Esophagus muscularis mucosa (tissue), 4 donors: ENCODE results near the gene CAMK1D. TPM values are rescaled to one million over a fixed set of nuclear protein-coding genes. Genes with fewer than 3 reads are reported as not detected.
A peak's percentile ranks its signal among the peaks of the same experiment; 100 is the strongest.

Experiments used
- DNase-seq: peaks from one replicate; pipeline ENCODE4 v3.0.0-alpha.2; 2017; ENCODE audit errors: extremely low spot score
- H3K27ac ChIP-seq, 4 donors: fragments of 200-600 bp; sonication (generic); replicated peaks in 1 of 4; 1 replicate in 3 of 4; 2 replicates in 1 of 4; pipeline ENCODE4 v1.5.1; 2016 to 2019; ENCODE audit warnings: mild to moderate bottlenecking in 1 of 4
- H3K27me3 ChIP-seq, 4 donors: fragments of 200-600 bp; sonication (generic); one replicate each; pipeline versions ENCODE4 v1.5.1 to v1.6.0; 2016 to 2019
- H3K36me3 ChIP-seq, 4 donors: fragments of 200-600 bp; sonication (generic); one replicate each; pipeline ENCODE4 v1.5.1; 2016 to 2019
- H3K4me1 ChIP-seq, 4 donors: fragments of 200-600 bp; sonication (generic); one replicate each; pipeline ENCODE4 v1.5.1; 2016 to 2019
- H3K4me3 ChIP-seq, 4 donors: fragments of 200-600 bp; sonication (generic); 1 replicate in 2 of 4; 2 replicates in 2 of 4; pipeline ENCODE4 v1.5.1; 2016 to 2019; ENCODE audit warnings: mild to moderate bottlenecking in 4 of 4, moderate library complexity in 1 of 4
- H3K9me3 ChIP-seq, 4 donors: fragments of 200-600 bp; sonication (generic); 1 replicate in 3 of 4; 2 replicates in 1 of 4; pipeline ENCODE4 v1.5.1; 2016 to 2019
- CTCF ChIP-seq, 3 experiments: fragments of 200-600 bp in 2 of 3; fragments of 450-650 bp in 1 of 3; sonication (generic) in 2 of 3; IDR thresholded peaks; one replicate each; pipeline ENCODE4 v1.5.1; 2017 to 2019; ENCODE audit warnings: antibody characterized with exemption in 3 of 3, mild to moderate bottlenecking in 2 of 3, moderate library complexity in 1 of 3
- EP300 ChIP-seq: sonication (generic); formaldehyde crosslinking; IDR thresholded peaks from one replicate; pipeline ENCODE4 v1.6.1; 2017; ENCODE audit warnings: antibody characterized with exemption
- POLR2A ChIP-seq: fragments of 450-650 bp; IDR thresholded peaks from one replicate; pipeline ENCODE4 v1.6.1; 2017; ENCODE audit warnings: antibody characterized with exemption, moderate library complexity, mild to moderate bottlenecking, low read depth
- POLR2AphosphoS5 ChIP-seq, 2 donors: sonication (generic); formaldehyde crosslinking; IDR thresholded peaks; one replicate each; pipeline ENCODE4 v1.6.1; 2017; ENCODE audit warnings: antibody characterized with exemption in 2 of 2
- WGBS: methylation state at CpG from one replicate; pipeline ENCODE4 v1.1.5; 2018; 5-methylcytosine and 5-hydroxymethylcytosine counted together
- intact Hi-C: fragments of 100-400 bp; cut with DNase I; formaldehyde crosslinking; loops from one replicate; pipeline ENCODE4 v1.15.1; 2023
- total RNA-seq, 4 donors: library from RNA; depleted of rRNA; stranded (reverse); fragments of >200 nt; gene quantifications; one replicate each; pipeline versions ENCODE4 v1.1.0 to v1.2.1, GENCODE V29; 2016

CAMK1D gene
- total RNA-seq, 4 donors from 2014 or later = 8.4 to 15.4 (median 11.3) TPM

GRCh38 chr10:12825260-12825849 is 476.0 kb downstream of the CAMK1D start:
- DNase-seq = no peak
- no peak overlapping the region for H3K4me3 ChIP-seq
- peaks cover 0 to 22% (median 19%) of the 10 kb centered on the region in 4 donors for H3K4me1 ChIP-seq
- H3K9me3 ChIP-seq = no peaks in the 10 kb centered on the region
- peaks cover 0 to 39% (median 14%) of the 10 kb centered on the region in 4 donors for H3K36me3 ChIP-seq
- intact Hi-C loops = no loop called here
- 70% methylated on average over 12 of the region's 12 CpGs for WGBS
- H3K27me3 ChIP-seq = no peaks in the 10 kb centered on the region
- peak overlapping the region in 1 of 4 donors; percentile 30 for H3K27ac ChIP-seq
- TF ChIP-seq CTCF (IDR thresholded peaks at IDR 0.05) = no peak
- no peak for TF ChIP-seq POLR2A
- no peak for TF ChIP-seq EP300
- no peak for TF ChIP-seq POLR2AphosphoS5 (IDR thresholded peaks at IDR 0.05)

GRCh38 chr10:12826800-12827372 is 477.5 kb downstream of the CAMK1D start:
- intact Hi-C loops = no loop called here
- WGBS = 83% methylated on average over 6 of the region's 6 CpGs
- no peaks in the 10 kb centered on the region for H3K27me3 ChIP-seq
- H3K36me3 ChIP-seq = peaks cover 0 to 41% (median 14%) of the 10 kb centered on the region in 4 donors
- H3K4me3 ChIP-seq = no peak overlapping the region
- no peak for DNase-seq
- TF ChIP-seq POLR2A = no peak
- TF ChIP-seq CTCF (IDR thresholded peaks at IDR 0.05) = no peak
- no peak for TF ChIP-seq POLR2AphosphoS5 (IDR thresholded peaks at IDR 0.05)
- TF ChIP-seq EP300 = no peak
- H3K27ac ChIP-seq = no peak overlapping the region
- H3K4me1 ChIP-seq = peaks cover 0 to 21% (median 19%) of the 10 kb centered on the region in 4 donors
- no peaks in the 10 kb centered on the region for H3K9me3 ChIP-seq

- DNase-seq = no peak
- H3K36me3 ChIP-seq = peaks cover 0 to 41% (median 14%) of the 10 kb centered on the region in 4 donors
- peaks cover 0 to 3% (median under 1%) of the 10 kb centered on the region in 4 donors for H3K4me1 ChIP-seq
- H3K4me3 ChIP-seq = no peak overlapping the region
- 99% methylated on average over 9 of the region's 16 CpGs for WGBS
- no peak for TF ChIP-seq POLR2A
- TF ChIP-seq CTCF (IDR thresholded peaks at IDR 0.05) = no peak
- TF ChIP-seq POLR2AphosphoS5 (IDR thresholded peaks at IDR 0.05) = no peak
- no peak for TF ChIP-seq EP300
- no peaks in the 10 kb centered on the region for H3K27me3 ChIP-seq
- intact Hi-C loops = no loop called here
- H3K27ac ChIP-seq = no peak overlapping the region
- no peaks in the 10 kb centered on the region for H3K9me3 ChIP-seq
Observed at GRCh38 chr10:12828736-12829135, 479.4 kb downstream of the CAMK1D start.

GRCh38 chr10:12829831-12830390 is 480.6 kb downstream of the CAMK1D start:
- H3K4me3 ChIP-seq = no peak overlapping the region
- intact Hi-C loops = no loop called here
- TF ChIP-seq EP300 = no peak
- no peak for TF ChIP-seq CTCF (IDR thresholded peaks at IDR 0.05)
- TF ChIP-seq POLR2A = no peak
- no peak for TF ChIP-seq POLR2AphosphoS5 (IDR thresholded peaks at IDR 0.05)
- no peak for DNase-seq
- 91% methylated on average over 6 of the region's 6 CpGs for WGBS
- H3K36me3 ChIP-seq = peaks cover 0 to 41% (median 14%) of the 10 kb centered on the region in 4 donors
- no peaks in the 10 kb centered on the region for H3K4me1 ChIP-seq
- H3K9me3 ChIP-seq = no peaks in the 10 kb centered on the region
- H3K27ac ChIP-seq = no peak overlapping the region
- H3K27me3 ChIP-seq = no peaks in the 10 kb centered on the region
